Stimulated activated naive CD8-positive, alpha-beta T cell treated with anti-CD3 and anti-CD28 coated beads, Interleukin-15, Interleukin-2, amounts not matched to agents 100 ng/mL and 50 ng/mL, for 24 hours (primary cell): ENCODE measurements around the gene PIK3C2B.

Source experiments
- H3K27ac Mint-ChIP-seq: one replicate; pipeline ENCODE4 v1.8.0; 2021; ENCODE audit warnings: mild to moderate bottlenecking, mixed read lengths
- H3K27me3 Mint-ChIP-seq: one replicate; pipeline ENCODE4 v1.8.0; 2021; ENCODE audit warnings: mixed read lengths
- H3K36me3 Mint-ChIP-seq: one replicate; pipeline ENCODE4 v1.8.0; 2021; ENCODE audit warnings: low read depth, mixed read lengths
- H3K4me1 Mint-ChIP-seq: one replicate; pipeline ENCODE4 v1.8.0; 2021; ENCODE audit warnings: low read depth, mixed read lengths
- H3K4me3 Mint-ChIP-seq: one replicate; pipeline ENCODE4 v1.8.0; 2021; ENCODE audit warnings: mild to moderate bottlenecking, mixed read lengths
- H3K9me3 Mint-ChIP-seq: one replicate; pipeline ENCODE4 v1.8.0; 2021; ENCODE audit warnings: mixed read lengths

PIK3C2B gene

DNA sequence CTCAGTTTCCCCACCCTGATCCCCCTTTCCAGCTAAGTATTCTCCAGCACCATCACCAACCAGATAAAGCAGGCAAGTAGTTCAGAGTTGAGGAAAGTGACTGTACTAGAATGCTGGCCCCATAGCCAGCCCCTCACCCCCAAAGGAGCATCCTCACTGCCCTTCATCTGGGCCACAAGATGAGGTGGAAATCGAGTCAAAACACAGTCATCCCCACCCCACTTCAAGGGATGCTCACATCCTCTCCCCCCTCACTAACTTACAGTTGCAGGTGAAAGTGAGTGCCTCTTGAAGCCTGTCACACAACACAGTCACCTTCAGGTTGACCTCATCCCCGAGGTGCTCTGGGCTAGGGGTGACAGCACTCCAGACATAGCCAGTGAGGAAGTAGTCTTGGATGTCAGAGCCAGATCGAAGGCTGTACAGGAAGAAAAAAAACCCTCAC is 30.4 kb downstream of the PIK3C2B start:
- peak overlapping the region; percentile 30 for H3K4me3 Mint-ChIP-seq
- H3K27me3 Mint-ChIP-seq, result no peaks in the 10 kb centered on the region
- peaks cover 44% of the 10 kb centered on the region for H3K36me3 Mint-ChIP-seq
- peaks cover 74% of the 10 kb centered on the region for H3K4me1 Mint-ChIP-seq
- H3K27ac Mint-ChIP-seq, result peak overlapping the region; percentile 87
- H3K9me3 Mint-ChIP-seq, result no peaks in the 10 kb centered on the region

DNA sequence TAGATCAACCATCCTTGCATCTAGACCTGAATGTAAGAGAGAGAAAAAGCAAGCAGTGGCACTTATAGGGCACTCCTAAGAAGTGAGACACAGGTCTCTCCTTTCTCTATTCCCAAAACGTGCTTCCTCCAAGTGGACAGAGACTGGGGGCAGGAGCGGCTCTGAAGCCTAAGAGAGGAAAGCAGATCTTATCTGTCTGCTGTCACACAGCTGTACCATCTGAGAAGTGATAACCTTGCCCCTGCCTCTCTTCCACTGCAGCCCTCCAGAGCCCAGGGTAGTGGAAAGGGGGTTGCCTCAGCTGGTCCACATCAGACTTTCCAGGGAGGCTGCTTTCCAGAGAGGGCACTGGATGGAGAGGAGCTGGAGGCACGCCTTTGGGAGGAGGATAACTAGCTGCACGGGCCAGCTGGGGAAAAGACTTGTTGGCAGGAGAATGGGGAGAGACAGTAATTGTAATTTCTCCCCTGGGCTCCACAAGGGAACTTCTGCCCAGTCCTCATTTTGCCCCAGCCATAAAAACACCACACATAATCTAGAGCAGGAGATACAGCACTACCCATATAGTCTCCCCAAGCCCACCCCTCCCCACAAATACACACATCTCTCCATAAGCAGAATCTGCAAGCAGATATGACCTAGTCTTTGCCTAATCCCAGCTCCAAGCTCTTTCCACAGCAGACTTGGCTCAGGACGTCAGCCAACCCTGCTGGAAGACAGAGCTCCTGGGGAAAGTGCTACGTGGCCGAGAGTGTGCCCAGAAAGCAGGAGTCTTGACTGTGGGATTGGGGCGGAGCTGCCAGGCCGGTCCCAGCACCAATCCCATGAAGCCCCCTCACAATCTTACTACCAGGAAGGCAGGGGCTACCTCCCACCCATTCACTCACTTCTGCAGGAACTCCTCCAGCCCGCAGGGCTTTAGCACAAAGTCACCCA is 31.2 kb downstream of the PIK3C2B start:
- no peak overlapping the region for H3K4me3 Mint-ChIP-seq
- peaks cover 75% of the 10 kb centered on the region for H3K4me1 Mint-ChIP-seq
- no peaks in the 10 kb centered on the region for H3K27me3 Mint-ChIP-seq
- H3K36me3 Mint-ChIP-seq, result peaks cover 43% of the 10 kb centered on the region
- H3K9me3 Mint-ChIP-seq, result no peaks in the 10 kb centered on the region
- peak overlapping the region; percentile 87 for H3K27ac Mint-ChIP-seq

DNA sequence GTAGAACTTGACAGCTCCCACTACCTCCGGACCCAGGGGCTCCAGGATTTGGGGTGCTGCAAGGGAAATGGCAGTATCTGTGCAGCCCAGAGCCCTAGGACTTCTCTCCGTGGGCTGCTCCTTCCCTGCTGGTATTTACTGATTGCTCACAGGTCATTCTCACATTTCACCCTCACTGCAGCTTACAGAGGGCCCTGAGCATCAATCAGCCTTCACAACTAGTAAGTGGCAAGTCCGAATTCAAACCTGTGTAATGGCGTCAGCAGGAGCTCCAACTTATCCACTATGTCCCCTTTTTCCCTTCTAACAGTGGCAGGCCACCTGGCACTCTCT is 32.4 kb downstream of the PIK3C2B start:
- Mint-ChIP-seq H3K9me3 (no peaks in the 10 kb centered on the region), H3K27me3 (no peaks in the 10 kb centered on the region), H3K27ac (peak overlapping the region; percentile 52), H3K36me3 (peaks cover 43% of the 10 kb centered on the region), H3K4me3 (no peak overlapping the region), H3K4me1 (peaks cover 75% of the 10 kb centered on the region)

DNA sequence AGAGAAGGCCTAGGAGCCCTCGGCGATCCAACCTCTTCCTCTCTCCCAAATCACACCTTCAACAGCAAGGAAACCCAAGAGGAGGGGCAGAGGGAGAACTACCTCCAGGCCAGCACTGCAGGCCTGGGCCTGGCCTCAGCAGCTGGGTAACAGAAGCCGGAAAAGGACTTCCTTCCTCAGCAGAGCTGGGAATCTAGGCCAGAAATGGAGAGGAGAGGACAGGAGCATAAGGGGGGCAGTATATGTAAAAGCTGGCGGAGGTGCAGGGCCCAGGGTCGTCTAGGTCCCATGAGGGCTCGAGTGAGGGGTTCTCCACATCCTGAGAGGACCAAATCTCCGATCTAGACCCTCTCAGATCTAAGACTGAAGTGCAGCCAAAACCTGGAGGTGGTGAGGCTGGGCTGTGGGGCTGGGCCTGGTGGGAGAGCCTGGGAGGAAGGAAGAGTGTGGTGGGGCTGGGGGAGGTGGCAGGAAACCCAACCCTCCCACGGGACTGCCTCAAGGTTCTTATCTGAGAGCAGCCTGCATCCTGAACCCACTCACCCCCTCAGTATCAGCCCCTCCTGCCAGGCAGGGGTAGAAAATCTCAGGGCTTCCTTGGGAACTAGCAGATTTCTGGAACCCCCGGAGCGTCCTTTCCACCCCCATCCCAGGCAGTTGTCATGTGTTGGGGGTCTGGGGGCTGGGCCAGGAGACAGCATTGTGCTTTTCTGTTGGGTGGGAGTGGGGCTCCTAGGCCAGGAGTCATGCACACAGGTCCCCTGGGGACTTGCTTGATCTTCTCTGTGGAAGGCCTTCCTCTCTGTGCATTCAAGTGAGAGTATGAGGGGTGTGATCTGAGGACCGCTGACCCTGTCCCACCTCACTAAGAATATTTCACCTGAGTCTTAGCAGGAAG is 33.0 kb downstream of the PIK3C2B start:
- Mint-ChIP-seq H3K27me3 (no peaks in the 10 kb centered on the region), H3K9me3 (no peaks in the 10 kb centered on the region), H3K4me1 (peaks cover 73% of the 10 kb centered on the region), H3K36me3 (peaks cover 43% of the 10 kb centered on the region), H3K27ac (peak overlapping the region; percentile 89), H3K4me3 (peak overlapping the region; percentile 55)

DNA sequence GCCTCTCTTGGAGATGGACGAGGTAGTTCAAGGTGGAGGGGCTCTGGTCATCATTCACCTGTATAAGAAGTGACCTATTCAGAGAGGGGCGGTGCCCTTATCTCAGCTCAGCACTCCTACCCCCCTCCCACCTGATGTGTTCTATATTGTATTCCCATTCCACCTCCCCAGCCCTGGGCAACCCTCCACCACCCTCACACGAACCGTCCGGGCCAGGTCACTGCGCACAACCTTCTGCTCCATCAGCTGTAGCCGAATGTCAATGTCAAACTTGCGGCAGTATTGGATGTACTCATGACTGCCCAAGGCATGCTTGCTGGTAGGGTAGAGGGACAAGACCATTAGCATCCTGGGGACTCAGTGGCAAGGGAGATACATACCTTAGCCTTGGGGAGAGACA is 34.3 kb downstream of the PIK3C2B start:
- Mint-ChIP-seq H3K4me3 (no peak overlapping the region), H3K27ac (peak overlapping the region; percentile 47), H3K27me3 (no peaks in the 10 kb centered on the region), H3K9me3 (no peaks in the 10 kb centered on the region), H3K4me1 (peaks cover 61% of the 10 kb centered on the region), H3K36me3 (peaks cover 37% of the 10 kb centered on the region)

- no peak overlapping the region for H3K4me3 Mint-ChIP-seq
- H3K4me1 Mint-ChIP-seq, result peaks cover 54% of the 10 kb centered on the region
- no peak overlapping the region for H3K27ac Mint-ChIP-seq
- no peaks in the 10 kb centered on the region for H3K9me3 Mint-ChIP-seq
- no peaks in the 10 kb centered on the region for H3K27me3 Mint-ChIP-seq
- H3K36me3 Mint-ChIP-seq, result peaks cover 34% of the 10 kb centered on the region
Measured at GRCh38 chr1:204459706-204460105, 34.9 kb downstream of the PIK3C2B start.

DNA sequence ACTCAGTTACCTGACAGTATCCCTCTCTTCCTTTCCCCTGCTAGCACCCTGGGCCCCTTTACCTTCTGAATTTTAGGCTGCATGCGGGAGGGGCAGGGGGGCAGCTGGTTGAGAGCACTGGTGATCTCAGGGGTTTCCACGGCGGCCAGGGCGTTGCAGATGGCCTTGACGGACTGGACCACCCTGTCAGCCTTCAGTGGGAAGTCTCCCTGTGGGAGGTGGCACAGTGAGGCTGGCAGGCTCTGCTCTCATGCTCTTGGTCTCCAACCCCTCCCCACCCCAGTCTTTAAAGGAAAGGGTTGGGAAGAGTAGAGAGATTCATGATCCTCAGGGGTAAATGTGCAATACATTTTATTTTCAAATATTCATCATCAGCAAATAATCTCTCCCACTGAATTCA is 36.9 kb downstream of the PIK3C2B start:
- Mint-ChIP-seq H3K27me3 (no peaks in the 10 kb centered on the region), H3K4me1 (peaks cover 51% of the 10 kb centered on the region), H3K36me3 (peaks cover 31% of the 10 kb centered on the region), H3K9me3 (no peaks in the 10 kb centered on the region), H3K27ac (no peak overlapping the region), H3K4me3 (no peak overlapping the region)

- H3K9me3 Mint-ChIP-seq, result no peaks in the 10 kb centered on the region
- H3K27me3 Mint-ChIP-seq, result no peaks in the 10 kb centered on the region
- peaks cover 51% of the 10 kb centered on the region for H3K4me1 Mint-ChIP-seq
- H3K27ac Mint-ChIP-seq, result no peak overlapping the region
- peaks cover 32% of the 10 kb centered on the region for H3K36me3 Mint-ChIP-seq
- no peak overlapping the region for H3K4me3 Mint-ChIP-seq
Measured at GRCh38 chr1:204456826-204457442, 37.7 kb downstream of the PIK3C2B start.

DNA sequence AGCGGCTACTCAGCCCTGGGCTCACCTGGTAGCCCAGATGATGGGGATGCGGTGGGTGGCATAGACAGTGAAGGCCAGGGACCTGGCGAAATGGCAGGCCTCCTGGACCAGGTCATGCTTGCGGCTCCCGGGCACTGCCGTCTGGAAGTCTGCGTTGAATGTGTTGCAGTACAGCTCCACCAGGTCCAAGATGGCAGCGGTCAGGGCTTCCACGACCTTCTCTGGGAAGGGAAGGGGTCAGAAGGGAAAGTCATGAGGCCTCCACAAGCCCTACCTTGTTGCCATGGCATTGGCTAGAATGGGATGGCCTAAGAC is 38.8 kb downstream of the PIK3C2B start:
- no peak overlapping the region for H3K4me3 Mint-ChIP-seq
- H3K27ac Mint-ChIP-seq, result no peak overlapping the region
- no peaks in the 10 kb centered on the region for H3K9me3 Mint-ChIP-seq
- peaks cover 50% of the 10 kb centered on the region for H3K4me1 Mint-ChIP-seq
- peaks cover 34% of the 10 kb centered on the region for H3K36me3 Mint-ChIP-seq
- H3K27me3 Mint-ChIP-seq, result no peaks in the 10 kb centered on the region

- Mint-ChIP-seq H3K36me3 (peaks cover 29% of the 10 kb centered on the region), H3K27me3 (no peaks in the 10 kb centered on the region), H3K27ac (no peak overlapping the region), H3K4me1 (peaks cover 48% of the 10 kb centered on the region), H3K9me3 (no peaks in the 10 kb centered on the region), H3K4me3 (no peak overlapping the region)
Measured at GRCh38 chr1:204455063-204455830, 39.4 kb downstream of the PIK3C2B start.

DNA sequence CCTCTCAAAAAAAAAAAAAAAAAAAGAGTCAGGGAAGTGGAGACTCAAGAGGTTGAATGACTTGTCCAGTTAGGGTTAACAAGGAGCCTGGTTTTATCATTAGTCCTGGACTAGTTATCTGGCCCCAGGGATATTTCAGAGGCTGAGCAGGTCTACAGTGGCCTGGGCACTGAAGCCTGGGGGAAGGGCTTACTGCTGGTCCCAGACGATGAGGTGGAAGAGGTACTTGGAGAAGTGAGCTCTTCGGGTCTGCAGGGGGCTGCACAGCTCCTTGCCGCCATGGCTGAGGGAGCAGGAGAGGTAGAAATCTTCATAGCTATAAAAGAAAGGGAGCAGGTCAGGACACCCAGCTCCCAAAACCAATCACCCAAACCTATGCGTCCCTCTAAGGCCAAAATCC is 40.1 kb downstream of the PIK3C2B start:
- Mint-ChIP-seq H3K27ac (no peak overlapping the region), H3K4me3 (no peak overlapping the region), H3K36me3 (peaks cover 21% of the 10 kb centered on the region), H3K4me1 (peaks cover 42% of the 10 kb centered on the region), H3K9me3 (no peaks in the 10 kb centered on the region), H3K27me3 (no peaks in the 10 kb centered on the region)

- H3K27me3 Mint-ChIP-seq, result no peaks in the 10 kb centered on the region
- peaks cover 46% of the 10 kb centered on the region for H3K4me1 Mint-ChIP-seq
- peaks cover 17% of the 10 kb centered on the region for H3K36me3 Mint-ChIP-seq
- H3K27ac Mint-ChIP-seq, result peak overlapping the region; percentile 90
- H3K4me3 Mint-ChIP-seq, result peak overlapping the region; percentile 47
- no peaks in the 10 kb centered on the region for H3K9me3 Mint-ChIP-seq
Measured at GRCh38 chr1:204453141-204453772, 41.3 kb downstream of the PIK3C2B start.

- no peaks in the 10 kb centered on the region for H3K27me3 Mint-ChIP-seq
- no peaks in the 10 kb centered on the region for H3K9me3 Mint-ChIP-seq
- peaks cover 49% of the 10 kb centered on the region for H3K4me1 Mint-ChIP-seq
- H3K4me3 Mint-ChIP-seq, result no peak overlapping the region
- peak overlapping the region; percentile 58 for H3K27ac Mint-ChIP-seq
- peaks cover 28% of the 10 kb centered on the region for H3K36me3 Mint-ChIP-seq
Measured at GRCh38 chr1:204451352-204452124, 43.1 kb downstream of the PIK3C2B start.
